Lung (tissue), 12 donors: ENCODE results near the gene ITGA7. TPM values are rescaled to one million over a fixed set of nuclear protein-coding genes. Genes with fewer than 3 reads are reported as not detected.

ENCODE experiments used
- ATAC-seq: fragments of 200-7000 bp; cut with Tn5 transposase; one replicate; pipeline ENCODE4 v1.9.1; 2020; ENCODE audit warnings: moderate number of reproducible peaks; ENCODE audit not compliant: insufficient read depth, low FRiP score
- DNase-seq, 3 donors: peaks; one replicate each; pipeline ENCODE4 v3.0.0-alpha.2; 2013 to 2017
- H3K27ac ChIP-seq, 2 donors: one replicate each; pipeline ENCODE4 v1.5.1; 2013; ENCODE audit warnings: mild to moderate bottlenecking in 2 of 2, moderate library complexity in 2 of 2, control low read depth in 1 of 2, inconsistent platforms in 1 of 2, low read depth in 1 of 2, low read length in 1 of 2
- H3K27me3 ChIP-seq, 3 donors: one replicate each; pipeline ENCODE4 v1.5.1; 2013; ENCODE audit warnings: low read length in 2 of 3; ENCODE audit not compliant: control insufficient read depth in 3 of 3, insufficient read depth in 3 of 3
- H3K36me3 ChIP-seq, 4 donors: one replicate each; pipeline ENCODE4 v1.5.1; 2013; ENCODE audit warnings: low read length in 4 of 4, mild to moderate bottlenecking in 1 of 4, moderate library complexity in 1 of 4; ENCODE audit not compliant: control insufficient read depth in 4 of 4, insufficient read depth in 4 of 4
- H3K4me1 ChIP-seq, 5 donors: one replicate each; pipeline ENCODE4 v1.5.1; 2013; ENCODE audit warnings: low read length in 5 of 5, mild to moderate bottlenecking in 2 of 5, moderate library complexity in 1 of 5; ENCODE audit not compliant: control insufficient read depth in 5 of 5, insufficient read depth in 5 of 5
- H3K4me3 ChIP-seq: one replicate; pipeline ENCODE4 v1.5.1; 2013; ENCODE audit warnings: mild to moderate bottlenecking, control low read depth, moderate library complexity
- H3K9ac ChIP-seq, 2 donors: one replicate each; pipeline ENCODE4 v1.5.1; 2013; ENCODE audit warnings: low read length in 2 of 2, control low read depth in 1 of 2; ENCODE audit not compliant: insufficient read depth in 1 of 2
- H3K9me3 ChIP-seq, 4 donors: one replicate each; pipeline ENCODE4 v1.5.1; 2013; ENCODE audit warnings: low read length in 3 of 4, mild to moderate bottlenecking in 1 of 4, moderate library complexity in 1 of 4; ENCODE audit not compliant: control insufficient read depth in 4 of 4, insufficient read depth in 3 of 4
- WGBS, 2 donors: extraction: QIAGEN DNeasy Blood & Tissue Kit; methylation state at CpG; one replicate each; pipeline ENCODE4 v1.1.7; 2013; 5-methylcytosine and 5-hydroxymethylcytosine counted together
- polyA plus RNA-seq, 2 donors: library from polyadenylated mRNA; stranded (reverse); fragments of 200-250 nt; gene quantifications; one replicate each; pipeline ENCODE4 v1.2.1, GENCODE V29; 2013
- total RNA-seq, 2 donors: library from RNA; depleted of rRNA in 1 of 2; stranded (reverse); fragments of >200 nt in 1 of 2; gene quantifications; one replicate each; pipeline ENCODE4 v1.2.1, GENCODE V29; 2014 to 2021
- TF ChIP-seq, protein P1 (sequence below): IDR thresholded peaks from 2 replicates; pipeline ENCODE4 v1.5.1; 2012; ENCODE audit warnings: mild to moderate bottlenecking; ENCODE audit errors: control extremely low read depth, extremely low read depth
- donor health status: control.
- donor health status: control.
- donor health status: Bipolar disorder and iron deficiency.
- donor health status: healthy.
- donor health status: DM: yes; HTN: yes; CAD: no.

ITGA7 gene
- total and polyA plus RNA-seq, 4 donors = 8.2 to 28.4 (median 17.7) TPM

DNA sequence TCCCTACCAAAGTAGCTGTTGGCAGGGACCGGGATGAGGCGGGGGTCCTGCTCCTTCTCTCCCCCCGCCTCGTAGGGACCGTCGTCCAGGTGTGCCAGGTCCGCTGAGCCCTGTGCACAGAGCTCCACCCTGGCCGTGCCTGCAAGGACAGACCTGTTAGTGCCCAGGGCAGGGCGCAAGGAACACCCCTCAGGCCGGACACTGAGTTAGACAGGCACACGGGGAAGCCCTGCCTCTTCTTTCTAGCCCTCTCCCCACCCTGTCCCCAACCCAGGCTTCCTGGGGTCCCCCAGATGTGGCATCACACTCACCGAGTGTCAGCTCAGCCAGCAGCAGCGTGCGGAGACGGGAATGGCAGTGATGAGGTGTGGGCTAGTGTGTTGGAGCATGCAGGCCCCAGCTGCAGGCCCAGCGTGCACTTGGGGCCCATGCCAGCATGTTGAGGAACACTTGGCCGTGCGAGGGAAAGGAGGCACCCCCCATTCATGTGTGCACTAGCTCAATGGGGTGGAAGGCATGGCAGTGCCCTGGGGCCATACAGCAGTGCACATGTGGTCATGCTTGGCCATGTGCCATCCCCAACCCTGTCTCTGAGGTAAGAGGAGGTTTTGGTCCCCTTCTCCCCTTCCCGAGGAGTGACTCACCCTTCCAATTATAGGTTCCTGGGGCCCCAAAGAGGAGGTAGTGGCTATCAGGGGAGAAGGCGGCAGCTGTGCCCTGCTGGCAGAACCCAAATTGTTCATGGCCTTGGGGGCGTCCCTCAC lies 7.3 kb downstream of the ITGA7 start:
- 84 to 86% methylated on average over 17 to 21 of the region's 21 CpGs for whole genome bisulfite sequencing, 2 donors
- Histone ChIP-seq H3K27ac (peak overlapping the region in 1 of 2 donors; percentile 46), H3K27me3 (no peaks in the 10 kb centered on the region), H3K4me1 (peaks cover 0 to 16% (median 0%) of the 10 kb centered on the region in 5 donors), H3K9me3 (no peaks in the 10 kb centered on the region), H3K4me3 (no peak overlapping the region), H3K9ac (no peak overlapping the region), H3K36me3 (no peaks in the 10 kb centered on the region)
- TF ChIP-seq, protein P1, sequence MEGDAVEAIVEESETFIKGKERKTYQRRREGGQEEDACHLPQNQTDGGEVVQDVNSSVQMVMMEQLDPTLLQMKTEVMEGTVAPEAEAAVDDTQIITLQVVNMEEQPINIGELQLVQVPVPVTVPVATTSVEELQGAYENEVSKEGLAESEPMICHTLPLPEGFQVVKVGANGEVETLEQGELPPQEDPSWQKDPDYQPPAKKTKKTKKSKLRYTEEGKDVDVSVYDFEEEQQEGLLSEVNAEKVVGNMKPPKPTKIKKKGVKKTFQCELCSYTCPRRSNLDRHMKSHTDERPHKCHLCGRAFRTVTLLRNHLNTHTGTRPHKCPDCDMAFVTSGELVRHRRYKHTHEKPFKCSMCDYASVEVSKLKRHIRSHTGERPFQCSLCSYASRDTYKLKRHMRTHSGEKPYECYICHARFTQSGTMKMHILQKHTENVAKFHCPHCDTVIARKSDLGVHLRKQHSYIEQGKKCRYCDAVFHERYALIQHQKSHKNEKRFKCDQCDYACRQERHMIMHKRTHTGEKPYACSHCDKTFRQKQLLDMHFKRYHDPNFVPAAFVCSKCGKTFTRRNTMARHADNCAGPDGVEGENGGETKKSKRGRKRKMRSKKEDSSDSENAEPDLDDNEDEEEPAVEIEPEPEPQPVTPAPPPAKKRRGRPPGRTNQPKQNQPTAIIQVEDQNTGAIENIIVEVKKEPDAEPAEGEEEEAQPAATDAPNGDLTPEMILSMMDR = no peak
- no peak for ATAC-seq
- no peak for DNase-seq

DNA sequence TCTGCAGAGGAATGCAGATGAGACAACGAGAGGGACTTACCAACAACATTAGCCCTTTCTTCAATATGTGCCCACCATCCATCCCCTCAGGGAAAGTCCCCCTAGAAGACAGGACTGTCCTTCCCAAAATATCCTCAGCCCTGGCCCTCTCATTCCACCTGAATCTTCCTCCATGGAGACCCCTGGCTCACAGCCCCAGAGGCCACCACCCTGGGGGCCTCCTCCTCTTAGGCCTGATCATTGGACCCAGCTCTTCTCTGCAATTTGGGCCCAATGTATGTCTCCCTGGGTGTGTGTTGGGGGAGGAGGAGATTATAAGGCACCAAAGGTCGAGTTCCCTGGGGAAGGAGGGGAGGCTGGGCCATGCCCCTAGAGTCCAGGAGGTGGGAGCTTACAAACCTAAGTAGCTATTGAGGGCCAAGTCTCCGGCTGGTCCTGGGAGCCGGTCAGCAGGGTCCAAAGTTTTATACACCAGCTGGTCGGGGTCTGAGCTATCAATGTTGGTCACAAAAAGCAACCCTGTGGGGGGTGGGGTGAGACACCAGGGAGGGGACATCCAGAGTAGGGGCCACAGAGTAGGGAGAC lies 8.1 kb downstream of the ITGA7 start:
- WGBS, 2 donors = 78 to 90% methylated on average over 5 of the region's 5 CpGs
- no peak for ATAC-seq
- peaks cover 0 to 1% (median 0%) of the 10 kb centered on the region in 4 donors for H3K36me3 ChIP-seq
- TF ChIP-seq, protein P1 = no peak
- no peak overlapping the region for H3K9ac ChIP-seq
- DNase-seq = no peak
- H3K9me3 ChIP-seq = no peaks in the 10 kb centered on the region
- H3K4me3 ChIP-seq = no peak overlapping the region
- H3K27ac ChIP-seq = no peak overlapping the region
- no peaks in the 10 kb centered on the region for H3K27me3 ChIP-seq
- peaks cover 0 to 12% (median 0%) of the 10 kb centered on the region in 5 donors for H3K4me1 ChIP-seq

DNA sequence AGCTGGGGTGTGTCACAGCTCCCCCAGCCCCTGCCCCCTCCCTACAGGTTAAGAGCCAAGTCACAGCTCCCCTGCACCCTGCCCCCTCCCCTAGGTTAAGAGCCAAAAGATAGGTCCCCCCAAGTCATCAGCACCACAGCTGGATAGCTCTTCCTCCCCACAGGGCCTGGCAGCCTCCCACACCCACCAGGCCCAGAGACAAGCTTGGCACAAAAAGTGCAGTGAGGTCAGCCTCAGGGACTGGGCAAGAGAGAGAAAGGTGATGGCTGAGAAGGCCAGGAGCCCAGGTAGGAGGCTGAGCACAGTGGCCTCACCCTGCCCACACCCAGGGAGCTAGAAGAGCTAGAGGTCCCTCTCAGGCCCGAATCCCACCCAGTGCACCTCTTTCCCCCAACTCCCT lies 8.7 kb downstream of the ITGA7 start:
- no peak overlapping the region for H3K9ac ChIP-seq
- no peak for ATAC-seq
- WGBS, 2 donors = 86 to 100% methylated on average over 1 of the region's 1 CpG
- DNase-seq = no peak
- TF ChIP-seq, protein P1 = no peak
- H3K27ac ChIP-seq = no peak overlapping the region
- peaks cover 0 to 6% (median 0%) of the 10 kb centered on the region in 5 donors for H3K4me1 ChIP-seq
- H3K36me3 ChIP-seq = peaks cover 0 to 1% (median 0%) of the 10 kb centered on the region in 4 donors
- no peak overlapping the region for H3K4me3 ChIP-seq
- no peaks in the 10 kb centered on the region for H3K27me3 ChIP-seq
- no peaks in the 10 kb centered on the region for H3K9me3 ChIP-seq
